Endothelial cell of hepatic sinusoid (primary cell): ENCODE data around the gene CCDC71.

ENCODE experiments used
- in situ Hi-C: cut with HindIII; loops from 2 replicates; pipeline ENCODE4 v1.10.0; 2017; ENCODE audit warnings: low sequenced_read_pairs

The CCDC71 gene

DNA sequence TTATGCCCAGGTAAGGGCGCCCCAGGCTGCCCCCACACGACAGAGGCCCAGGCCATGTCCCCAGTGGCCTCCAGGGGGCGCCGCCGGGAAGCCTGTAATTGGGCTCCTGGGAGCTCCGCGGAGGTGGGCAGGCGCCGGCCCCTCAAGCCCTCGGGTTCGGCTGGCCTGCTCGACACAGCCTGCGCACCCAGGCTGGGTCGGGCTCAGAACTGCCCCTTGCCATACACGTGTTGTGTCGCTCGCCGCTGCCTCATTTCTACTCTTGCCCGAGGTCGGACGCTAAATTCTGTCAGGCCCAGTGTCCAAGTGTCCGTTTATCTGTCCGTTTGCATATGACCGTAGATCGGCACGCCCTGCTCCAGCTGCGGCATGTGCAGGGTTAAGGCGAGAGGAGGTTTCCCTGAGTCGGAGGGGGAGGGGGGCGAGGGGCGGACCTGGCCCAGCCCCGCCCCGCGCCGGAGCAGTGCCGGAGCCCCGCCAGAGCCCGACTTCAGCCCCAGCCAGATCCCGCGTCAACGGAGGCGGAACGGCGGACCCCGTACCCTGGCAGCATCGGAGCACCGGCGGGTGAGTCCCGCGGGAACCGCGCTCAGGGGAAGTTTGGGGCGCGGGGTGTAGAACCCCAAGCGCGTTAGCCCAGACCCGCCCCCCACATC, 5.1 kb upstream of the CCDC71 start, which contains the start of gene KLHDC8B:
TSS of gene KLHDC8B (plus strand) at position 480 of the 656 bp plus-strand sequence. CDS start 1,172 bp downstream, outside the sequence.
- in situ Hi-C loops: no loop called here

DNA sequence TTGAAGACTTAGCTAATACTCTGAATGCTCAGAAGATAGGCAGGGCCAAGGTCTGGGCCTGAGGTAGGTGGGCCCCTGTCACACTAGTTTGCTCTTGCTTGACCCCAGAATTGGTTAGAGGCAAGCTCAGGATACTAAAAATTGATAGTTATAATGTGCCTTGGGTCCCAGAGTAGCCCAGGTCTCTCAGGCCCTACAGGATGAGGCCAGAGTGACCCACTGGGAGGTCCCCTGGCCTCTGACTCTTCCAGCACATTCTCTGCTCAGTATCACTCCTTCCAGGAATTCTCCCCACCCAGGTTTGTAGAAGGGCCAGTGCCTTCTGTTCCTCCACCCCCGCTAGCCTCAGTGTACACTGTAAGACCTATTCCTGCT, 4.6 kb upstream of the CCDC71 start:
- in situ Hi-C loops: no loop called here

DNA sequence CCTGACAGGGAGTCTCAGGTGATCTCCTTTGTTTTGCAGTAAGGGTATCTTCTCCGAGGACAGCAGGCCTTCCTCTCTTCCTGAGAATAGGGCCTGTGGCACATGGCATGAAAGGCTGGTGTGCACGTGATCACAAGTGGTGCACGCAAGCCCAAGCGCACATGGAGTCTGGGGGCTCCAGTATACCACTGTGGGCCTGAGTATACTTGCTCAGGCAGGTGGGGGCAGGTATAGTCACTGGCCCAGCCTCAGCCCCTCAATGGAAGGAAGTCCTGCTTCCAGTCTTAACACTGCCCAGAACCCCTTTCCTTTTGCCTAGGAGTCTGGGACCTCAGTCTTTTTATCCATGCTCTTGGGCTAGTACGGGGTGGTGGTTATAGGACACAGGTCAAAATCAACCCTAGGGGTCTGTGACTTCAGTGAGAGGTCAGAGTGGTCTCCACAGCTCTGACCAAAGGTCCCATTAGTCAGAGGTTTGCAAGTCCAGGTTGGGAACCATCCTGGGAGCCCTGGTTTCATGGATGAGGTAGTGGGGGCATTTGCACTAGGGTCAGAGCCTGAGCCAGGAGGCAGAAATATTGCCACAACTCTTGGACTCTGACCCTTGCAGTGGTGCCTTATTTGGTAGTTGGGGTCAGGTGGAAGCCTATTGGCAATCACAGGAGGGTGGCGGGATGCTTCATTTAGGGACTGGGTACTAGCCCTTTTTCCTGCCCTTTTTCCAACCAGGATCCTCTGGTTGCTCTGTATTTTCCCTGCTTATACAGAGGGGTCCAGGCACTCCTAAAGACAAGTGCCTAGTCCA, 823 bp upstream of the CCDC71 start:
- in situ Hi-C loops: no loop called here

DNA sequence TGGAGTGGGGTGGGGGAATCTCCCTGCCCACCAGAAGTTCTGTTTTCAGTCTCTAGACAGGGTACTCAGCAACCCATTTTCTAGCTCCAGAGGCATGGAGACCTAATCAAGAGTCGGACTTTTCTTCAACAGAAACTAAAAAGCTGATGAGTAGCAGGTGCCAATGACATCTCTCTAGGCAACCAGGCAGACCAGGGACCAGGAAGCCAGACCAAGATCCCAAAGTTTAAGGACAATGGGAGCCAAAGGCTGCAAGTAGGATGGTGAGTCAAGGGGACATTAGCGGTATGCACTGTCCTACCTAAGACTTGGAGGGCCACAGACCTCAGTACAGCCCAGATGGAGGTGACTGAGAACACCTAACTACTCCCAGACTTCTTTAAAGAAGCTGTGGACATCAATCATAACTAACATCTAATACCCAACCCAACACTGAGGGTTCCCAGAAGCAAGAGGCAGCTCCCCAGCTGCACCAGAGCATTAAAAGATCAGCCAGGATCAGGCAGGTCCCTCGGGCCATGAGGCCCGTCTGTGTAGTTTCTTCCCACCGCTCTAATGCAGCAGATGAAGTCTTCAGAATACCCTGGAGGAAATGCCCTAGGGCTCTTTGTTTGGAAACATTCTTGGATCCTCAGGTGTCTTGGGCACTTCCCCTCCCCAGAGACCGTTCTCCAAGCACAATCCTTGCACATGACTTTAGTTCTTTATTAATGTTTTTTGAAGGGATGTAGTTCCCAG, 979 bp downstream of the CCDC71 start:
- in situ Hi-C loops: no loop called here

DNA sequence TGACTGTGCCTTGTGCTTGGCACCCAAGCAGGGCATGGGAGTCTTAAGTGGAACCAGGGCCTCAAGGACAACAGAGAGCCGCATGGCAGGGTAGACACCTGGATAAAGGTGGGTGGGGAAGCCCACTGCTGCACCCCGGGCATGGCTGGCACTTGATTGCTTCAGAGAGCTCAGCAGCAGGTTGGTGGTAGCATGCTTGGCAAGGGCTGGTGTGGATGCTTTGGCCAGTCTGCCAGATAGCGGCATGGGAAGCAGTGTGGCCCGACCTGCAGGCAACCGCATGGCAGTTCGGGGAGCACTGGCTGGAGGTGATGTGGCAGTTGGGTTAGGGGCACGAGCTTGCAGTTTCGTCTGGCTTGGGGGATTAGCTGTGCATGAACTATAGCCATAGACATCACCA, 2.5 kb downstream of the CCDC71 start:
- in situ Hi-C loops: no loop called here

DNA sequence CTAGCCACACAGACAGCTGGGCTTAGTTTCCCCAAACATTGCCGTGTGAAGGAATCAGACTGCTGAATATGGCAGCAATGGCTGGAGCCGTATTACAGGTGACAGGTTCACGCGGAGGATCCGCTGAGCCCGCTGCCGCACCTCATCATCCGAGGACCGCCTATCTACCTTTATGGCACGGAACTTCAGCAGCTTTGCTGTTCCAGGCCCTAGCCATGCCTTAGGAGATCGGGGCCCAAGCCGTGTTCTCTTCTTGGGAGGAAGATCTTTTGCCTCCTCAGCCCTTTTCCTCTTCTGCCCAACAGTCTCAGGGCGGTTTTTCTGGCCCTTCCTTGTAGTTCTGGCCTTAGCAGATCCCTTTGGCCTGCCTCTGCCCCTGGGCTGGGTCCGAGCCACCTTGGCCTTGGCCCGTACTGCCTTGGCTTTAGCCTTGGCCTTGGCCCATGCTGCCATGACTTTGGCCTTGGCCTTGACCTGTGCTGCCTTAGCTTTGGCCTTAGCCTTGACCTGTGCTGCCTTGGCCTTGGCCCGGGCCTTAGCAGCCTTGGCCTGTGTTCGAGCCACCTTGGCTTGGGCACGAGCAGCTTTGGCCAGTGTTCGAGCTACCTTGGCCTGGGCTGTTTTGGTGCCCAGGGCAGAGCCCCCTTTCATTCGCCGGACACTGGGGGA, 3.2 kb downstream of the CCDC71 start:
- in situ Hi-C loops: no loop called here

DNA sequence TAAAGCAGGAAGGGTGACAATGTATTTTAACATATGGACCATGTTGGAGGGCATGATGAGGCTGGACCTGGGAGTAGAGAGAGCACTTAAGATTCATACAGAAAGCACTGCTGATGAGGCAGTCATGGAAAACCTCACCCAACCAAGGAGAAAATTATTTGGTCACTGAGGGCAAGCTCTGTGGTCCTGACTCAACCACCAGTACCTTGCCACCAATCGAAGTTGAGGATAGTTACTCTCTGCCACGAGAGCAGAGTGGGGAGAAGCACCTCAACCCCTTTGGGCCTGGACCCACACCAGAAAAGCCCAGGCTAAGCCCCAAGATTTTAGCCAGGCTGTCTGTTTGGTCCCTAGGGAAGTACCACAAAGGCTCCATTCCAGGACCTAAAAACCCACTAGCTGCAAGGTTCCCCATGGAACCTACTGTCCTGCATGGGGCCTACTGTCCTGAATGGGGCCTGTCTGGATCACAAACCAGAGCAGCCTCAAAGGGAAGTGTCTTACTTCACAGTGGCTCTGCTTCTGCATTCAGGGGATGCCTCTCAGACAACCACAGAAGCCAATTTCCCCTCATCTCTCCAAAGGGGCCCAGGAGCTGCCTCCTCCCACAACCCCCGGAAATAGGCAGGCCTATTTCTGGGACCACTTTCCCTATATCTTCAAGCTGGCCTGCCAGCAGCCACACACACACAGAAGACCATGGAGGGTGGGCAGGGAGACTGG, 4.2 kb downstream of the CCDC71 start:
- in situ Hi-C loops: no loop called here

DNA sequence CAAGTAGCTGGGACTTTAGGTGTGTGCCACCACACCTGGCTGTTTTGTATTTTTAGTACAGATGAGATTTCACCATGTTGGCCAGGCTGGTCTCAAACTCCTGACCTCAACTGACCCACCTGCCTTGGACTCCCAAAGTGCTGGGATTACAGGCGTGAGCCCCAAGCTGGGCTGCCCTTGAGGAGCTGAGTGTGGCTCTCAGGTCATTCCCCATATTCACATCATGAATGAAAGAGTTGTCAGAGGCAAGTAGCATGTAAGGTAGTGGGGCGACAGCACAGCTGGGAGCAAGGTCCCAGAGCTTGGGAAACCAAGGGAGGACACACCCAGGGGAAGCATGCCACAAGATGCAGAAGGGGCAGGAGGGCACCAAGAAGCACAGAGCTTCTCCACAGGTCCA, 4.9 kb downstream of the CCDC71 start:
- in situ Hi-C loops: no loop called here

DNA sequence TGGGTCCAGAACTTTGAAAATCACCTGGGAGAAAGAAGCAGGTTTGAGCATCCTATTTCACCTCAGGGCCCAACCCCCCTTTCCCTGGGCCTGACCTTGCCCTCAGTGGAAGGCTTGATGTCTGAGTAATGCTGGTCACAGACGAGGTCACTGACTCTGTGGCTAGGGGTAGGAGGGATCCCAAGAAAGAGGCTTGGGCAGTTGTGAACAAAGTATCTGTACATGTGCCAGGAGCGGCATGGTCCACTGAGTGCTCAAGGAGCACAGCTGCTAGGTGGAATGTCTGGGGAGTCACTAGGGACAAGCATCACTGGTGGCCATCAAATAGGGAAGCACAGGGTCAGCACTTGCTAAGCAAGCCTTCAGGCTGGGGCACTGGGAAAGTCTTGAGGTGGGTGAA, 7.3 kb downstream of the CCDC71 start:
- in situ Hi-C loops: no loop called here

DNA sequence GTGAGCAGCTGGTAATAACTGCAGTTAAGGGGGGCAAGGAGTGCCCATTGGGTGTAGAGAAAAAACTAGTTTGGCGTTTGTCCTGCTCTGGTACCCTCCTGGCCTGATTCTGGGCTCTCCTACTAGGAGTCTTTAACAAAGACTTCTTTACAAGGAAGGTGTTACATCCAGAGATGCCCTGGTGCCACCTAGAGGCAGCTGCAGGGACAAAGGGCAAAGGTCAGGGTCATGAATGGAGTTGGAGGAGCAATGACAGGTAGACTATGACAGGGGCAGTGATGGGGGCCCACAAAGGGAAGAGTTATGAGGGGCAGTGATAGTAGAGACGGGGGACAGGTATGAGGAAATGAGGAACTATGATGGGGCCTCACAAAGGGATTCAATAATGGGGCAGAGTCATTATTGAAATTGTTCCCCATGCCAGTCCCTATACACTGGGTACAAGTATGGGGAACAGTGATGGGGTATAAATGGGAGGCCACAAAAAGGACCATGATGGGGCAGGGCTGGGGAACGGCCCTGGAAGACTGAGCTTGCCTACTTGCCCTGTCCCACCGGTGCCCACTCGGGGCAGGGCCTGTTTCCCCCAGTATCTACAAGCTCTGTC, 7.9 kb downstream of the CCDC71 start:
- in situ Hi-C loops: no loop called here

DNA sequence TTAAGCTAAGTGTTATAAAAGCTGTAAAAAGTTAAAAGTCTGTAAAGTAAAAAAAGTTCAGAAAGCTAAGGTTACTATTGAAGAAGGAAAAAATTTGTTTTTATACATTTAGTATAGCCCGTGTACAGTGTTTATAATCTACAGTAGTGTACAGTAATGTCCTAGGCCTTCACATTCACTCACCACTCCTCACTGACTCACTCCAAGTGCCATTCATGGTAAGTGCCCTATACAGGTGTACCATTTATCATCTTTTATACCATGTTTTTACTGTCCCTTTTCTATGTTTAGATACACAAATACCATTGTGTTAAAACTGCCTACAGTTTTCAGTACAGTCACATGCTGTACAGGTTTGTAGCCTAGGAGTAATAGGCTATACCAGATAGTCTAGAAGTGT, 8.8 kb downstream of the CCDC71 start:
- in situ Hi-C loops: no loop called here

DNA sequence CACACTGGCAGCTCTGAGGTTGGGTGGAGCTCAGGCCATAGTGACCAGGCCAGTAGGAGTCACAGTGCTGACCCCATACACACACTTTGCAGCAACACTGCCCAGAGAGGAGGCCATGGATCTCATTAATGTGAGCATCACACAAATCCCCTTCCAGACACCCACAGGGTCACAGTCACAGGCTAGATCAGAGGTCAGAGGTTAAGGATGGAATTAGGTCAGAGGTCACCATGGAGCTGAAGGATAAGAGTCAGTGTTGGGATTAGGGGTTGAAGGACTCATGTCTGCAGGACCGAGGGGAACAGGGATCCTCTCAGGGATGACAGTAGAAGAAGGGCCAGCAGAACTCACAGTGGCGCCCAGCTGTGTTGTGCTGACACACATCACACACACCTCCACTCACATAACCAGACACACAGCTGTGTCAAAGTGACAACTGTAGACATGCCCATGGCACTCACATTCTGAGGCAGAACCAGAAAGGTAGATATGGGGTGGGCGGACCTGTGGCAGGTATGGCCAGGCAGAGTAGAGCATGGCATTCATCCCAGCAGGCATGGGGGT, 12.7 kb downstream of the CCDC71 start:
- in situ Hi-C loops: no loop called here

DNA sequence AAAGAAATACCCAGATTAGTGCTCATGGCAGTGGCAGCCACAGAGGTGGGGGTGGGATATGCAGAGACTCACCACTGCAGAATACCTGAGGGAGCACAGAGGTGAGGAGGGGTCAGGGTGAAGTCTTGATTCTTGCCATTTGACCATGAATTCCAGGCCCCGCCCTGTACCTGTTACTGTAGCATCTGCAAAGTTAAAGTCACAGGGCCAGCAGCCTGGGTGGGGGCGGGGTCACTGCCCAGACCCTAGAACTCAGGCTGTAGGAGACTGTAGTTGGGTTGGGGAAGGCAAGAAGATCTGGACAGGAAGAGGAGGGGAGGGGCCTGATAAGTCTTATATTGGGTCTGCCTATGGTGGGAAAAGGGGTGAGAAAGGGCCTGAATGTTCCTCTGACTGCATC, 14.5 kb downstream of the CCDC71 start:
- in situ Hi-C loops: no loop called here

DNA sequence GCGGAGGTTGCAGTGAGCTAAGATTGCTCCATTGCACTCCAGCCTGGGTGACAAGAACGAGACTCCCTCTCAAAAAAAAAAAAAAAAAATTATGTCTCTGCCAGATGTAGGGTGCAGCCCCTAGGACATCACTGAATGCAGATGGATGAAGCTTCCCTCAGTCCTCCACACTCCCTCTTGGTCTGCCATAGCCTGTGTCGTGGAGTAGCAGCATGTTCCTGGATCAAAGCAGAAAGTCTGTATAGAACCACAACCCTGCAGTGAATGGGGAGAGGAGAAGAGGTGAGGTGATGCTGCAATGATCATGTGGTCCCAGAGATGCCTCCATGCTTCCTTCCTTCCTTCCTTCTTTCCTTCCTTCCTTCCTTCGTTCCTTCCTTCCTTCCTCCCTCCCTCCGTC, 18.0 kb downstream of the CCDC71 start:
- in situ Hi-C loops: no loop called here

DNA sequence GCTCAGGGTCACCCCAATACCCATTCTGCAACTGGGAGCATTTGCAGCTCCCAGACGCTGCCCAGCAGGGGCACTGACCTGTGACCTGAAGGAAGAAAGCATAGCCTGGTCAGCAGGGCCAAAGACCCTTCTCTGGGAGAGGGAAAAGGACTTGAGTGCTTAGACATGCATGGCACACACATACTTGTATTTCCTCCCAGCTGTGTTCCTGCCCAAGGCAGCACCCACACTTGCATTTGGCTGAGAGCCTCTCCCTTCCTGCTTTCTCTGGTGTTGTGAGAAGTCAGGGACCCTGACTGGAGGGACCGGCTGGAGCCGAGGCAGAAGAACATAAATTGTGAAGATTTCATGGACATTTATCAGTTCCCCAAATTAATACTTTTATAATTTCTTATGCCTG, 26.1 kb downstream of the CCDC71 start:
- in situ Hi-C loops: no loop called here

DNA sequence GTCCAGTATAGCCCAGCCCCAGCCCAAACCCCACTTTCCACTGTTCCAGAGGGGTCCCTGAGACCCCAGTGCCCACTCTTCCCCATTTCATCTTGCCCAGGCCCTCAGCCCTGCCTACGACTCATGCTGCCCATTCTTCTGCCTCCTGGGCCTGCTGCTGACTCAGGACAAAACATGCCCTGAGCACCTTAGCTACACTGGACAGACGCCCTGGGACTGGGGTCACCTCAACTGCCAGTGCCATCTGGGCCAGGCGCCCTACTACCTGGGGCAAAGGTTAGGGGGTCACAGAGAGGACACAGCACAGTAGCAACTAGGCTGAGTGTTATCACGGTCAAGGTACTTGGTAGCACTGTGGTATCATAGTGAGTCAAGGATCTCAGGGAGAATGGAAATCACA, 30.6 kb downstream of the CCDC71 start:
- in situ Hi-C loops: no loop called here

DNA sequence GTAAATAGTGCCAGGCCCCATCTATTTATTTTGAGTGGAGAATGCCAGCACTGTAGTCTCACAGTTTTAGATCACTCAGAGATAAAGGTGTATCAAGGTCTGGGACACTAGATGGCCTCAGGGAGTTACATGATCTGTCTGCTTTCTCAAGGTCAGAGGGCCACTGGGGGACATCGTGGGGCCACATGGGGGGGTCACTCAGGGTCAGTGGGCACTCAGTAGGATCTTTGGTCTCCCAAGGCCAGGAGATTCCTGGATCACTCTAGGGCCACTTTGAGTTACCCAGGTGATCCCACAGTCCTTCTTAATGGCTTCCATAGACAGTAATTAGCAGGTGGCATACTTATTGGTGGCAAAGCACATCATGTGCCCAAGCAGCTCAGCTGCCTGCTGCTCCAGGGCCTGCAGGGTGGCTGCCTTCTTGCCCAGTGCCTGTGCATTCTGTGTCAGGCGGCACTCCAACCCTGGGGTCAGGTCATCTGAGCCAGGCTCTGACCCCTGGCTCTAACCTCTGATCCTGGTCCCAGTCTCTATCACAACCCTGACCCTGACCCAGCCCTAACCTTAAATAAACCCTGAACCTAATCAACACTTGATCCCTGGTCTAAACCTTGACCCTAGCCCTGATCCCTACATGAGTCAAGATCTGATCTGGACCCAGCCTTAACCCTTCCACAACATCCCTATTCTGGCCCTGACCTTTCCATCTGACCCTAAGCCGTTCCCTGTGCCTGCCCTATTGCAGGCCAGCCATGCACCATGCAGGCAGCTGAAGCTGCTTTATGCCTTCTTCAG, 31.5 kb downstream of the CCDC71 start:
- in situ Hi-C loops: no loop called here

DNA sequence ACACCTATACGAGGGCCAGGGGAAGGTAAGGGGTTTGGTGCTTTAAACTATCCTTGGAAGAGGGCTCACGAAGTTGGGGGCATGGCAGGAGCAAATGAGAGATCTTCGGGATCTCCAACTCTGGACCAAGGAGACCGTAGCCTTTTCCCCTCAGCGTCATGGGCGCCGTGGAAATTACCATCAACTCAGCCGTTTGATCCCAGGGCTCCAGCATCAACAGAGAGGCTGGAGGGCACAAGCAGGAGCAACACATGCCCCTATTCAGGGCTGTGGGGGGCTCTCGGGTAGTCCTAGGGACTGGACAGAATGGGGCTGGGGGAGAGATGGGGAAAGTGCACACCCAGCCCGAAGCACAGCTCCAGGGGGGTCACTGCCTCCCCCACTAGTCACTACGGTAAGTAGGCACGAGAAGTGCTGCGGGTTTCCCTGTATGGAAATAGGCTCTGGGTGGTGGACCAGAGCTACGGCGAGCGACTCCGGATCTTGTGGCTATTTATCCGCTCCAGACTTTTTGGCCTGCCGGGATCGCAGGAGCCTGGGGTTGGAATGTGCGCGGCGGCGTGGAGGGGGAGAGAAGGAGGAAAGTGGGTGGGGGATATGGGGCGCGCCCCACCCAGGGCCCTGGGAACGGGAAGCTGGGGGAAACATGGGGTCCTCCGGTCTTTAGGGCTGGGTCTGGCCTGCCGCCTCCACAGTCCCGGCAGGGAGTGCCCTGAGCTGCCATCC, 32.7 kb downstream of the CCDC71 start:
- in situ Hi-C loops: no loop called here
